GM12875 (cell line): Measurements from ENCODE around the gene CADM2.

Experiments
- H3K4me3 ChIP-seq: one replicate; pipeline ENCODE4 v1.5.1; 2011; ENCODE audit warnings: low read depth, low read length, control low read depth
- TF ChIP-seq, protein P1 (sequence below): IDR thresholded peaks from 2 replicates; pipeline ENCODE4 v1.5.1; 2011; ENCODE audit warnings: low read depth, mild to moderate bottlenecking, control low read depth, inconsistent platforms, low read length, moderate library complexity, borderline replicate concordance; ENCODE audit not compliant: insufficient read depth

The CADM2 gene

GRCh38 chr3:85476891-85477495 is 518.2 kb downstream of the CADM2 start:
- H3K4me3 ChIP-seq, result no peak overlapping the region
- TF ChIP-seq, protein P1, sequence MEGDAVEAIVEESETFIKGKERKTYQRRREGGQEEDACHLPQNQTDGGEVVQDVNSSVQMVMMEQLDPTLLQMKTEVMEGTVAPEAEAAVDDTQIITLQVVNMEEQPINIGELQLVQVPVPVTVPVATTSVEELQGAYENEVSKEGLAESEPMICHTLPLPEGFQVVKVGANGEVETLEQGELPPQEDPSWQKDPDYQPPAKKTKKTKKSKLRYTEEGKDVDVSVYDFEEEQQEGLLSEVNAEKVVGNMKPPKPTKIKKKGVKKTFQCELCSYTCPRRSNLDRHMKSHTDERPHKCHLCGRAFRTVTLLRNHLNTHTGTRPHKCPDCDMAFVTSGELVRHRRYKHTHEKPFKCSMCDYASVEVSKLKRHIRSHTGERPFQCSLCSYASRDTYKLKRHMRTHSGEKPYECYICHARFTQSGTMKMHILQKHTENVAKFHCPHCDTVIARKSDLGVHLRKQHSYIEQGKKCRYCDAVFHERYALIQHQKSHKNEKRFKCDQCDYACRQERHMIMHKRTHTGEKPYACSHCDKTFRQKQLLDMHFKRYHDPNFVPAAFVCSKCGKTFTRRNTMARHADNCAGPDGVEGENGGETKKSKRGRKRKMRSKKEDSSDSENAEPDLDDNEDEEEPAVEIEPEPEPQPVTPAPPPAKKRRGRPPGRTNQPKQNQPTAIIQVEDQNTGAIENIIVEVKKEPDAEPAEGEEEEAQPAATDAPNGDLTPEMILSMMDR, result no peak

GRCh38 chr3:85481411-85482212 is 522.8 kb downstream of the CADM2 start:
- TF ChIP-seq, protein P1, result no peak
- no peak overlapping the region for H3K4me3 ChIP-seq

DNA sequence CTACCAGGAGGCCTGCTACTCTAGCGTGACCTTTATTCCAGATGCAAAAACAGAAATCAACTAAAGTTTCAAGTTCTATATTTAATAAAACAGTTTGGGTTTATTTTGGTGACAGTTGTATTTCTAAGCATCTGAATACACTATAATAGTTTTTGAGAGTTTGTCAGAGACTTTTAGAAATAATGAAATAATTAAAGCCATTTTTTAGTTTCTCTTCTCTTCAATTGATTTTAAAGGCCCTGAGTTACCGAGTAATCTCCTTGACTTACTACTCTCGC is 523.4 kb downstream of the CADM2 start:
- no peak overlapping the region for H3K4me3 ChIP-seq
- TF ChIP-seq, protein P1, result no peak

- TF ChIP-seq, protein P1, result no peak
- H3K4me3 ChIP-seq, result no peak overlapping the region
Measured at GRCh38 chr3:85483986-85484385, 525.2 kb downstream of the CADM2 start.

GRCh38 chr3:85487375-85487774 is 528.6 kb downstream of the CADM2 start:
- H3K4me3 ChIP-seq, result no peak overlapping the region

GRCh38 chr3:85495602-85496001 is 536.8 kb downstream of the CADM2 start:
- TF ChIP-seq, protein P1, result no peak
- H3K4me3 ChIP-seq, result no peak overlapping the region

More at GRCh38 chr3:85487375-85487774, 528.6 kb downstream of the CADM2 start:
- TF ChIP-seq, protein P1, result no peak

GRCh38 chr3:85498177-85498576 is 539.4 kb downstream of the CADM2 start:
- no peak overlapping the region for H3K4me3 ChIP-seq
- TF ChIP-seq, protein P1, result no peak
